ENCODE results near the gene TRAF3IP3. TPM values are rescaled to one million over a fixed set of nuclear protein-coding genes. Genes with fewer than 3 reads are reported as not detected.
A peak's percentile ranks its signal among the peaks of the same experiment; 100 is the strongest.

TRAF3IP3 gene
- total RNA-seq, 1 donor: not detected

- DNase-seq (ENCODE audit: low read depth): no peak
- H3K4me3 ChIP-seq (ENCODE audit: low read depth, low read length): no peak overlapping the region
- no peak for TF ChIP-seq CTCF (IDR thresholded peaks at IDR 0.05; ENCODE audit: insufficient read depth, low read length)
Observed at GRCh38 chr1:209714338-209714737, 41.5 kb upstream of the TRAF3IP3 start.

- DNase-seq (ENCODE audit: low read depth): no peak
- no peak for TF ChIP-seq CTCF (IDR thresholded peaks at IDR 0.05; ENCODE audit: insufficient read depth, low read length)
- H3K4me3 ChIP-seq (ENCODE audit: low read depth, low read length): no peak overlapping the region
Observed at GRCh38 chr1:209715314-209715713, 40.5 kb upstream of the TRAF3IP3 start.

- TF ChIP-seq CTCF (IDR thresholded peaks at IDR 0.05; ENCODE audit: insufficient read depth, low read length): no peak
- DNase-seq (ENCODE audit: low read depth): no peak
- H3K4me3 ChIP-seq (ENCODE audit: low read depth, low read length): no peak overlapping the region
Observed at GRCh38 chr1:209717818-209718217, 38.0 kb upstream of the TRAF3IP3 start.

- peak; percentile 35 for DNase-seq (ENCODE audit: low read depth)
- no peak for TF ChIP-seq CTCF (IDR thresholded peaks at IDR 0.05; ENCODE audit: insufficient read depth, low read length)
- H3K4me3 ChIP-seq (ENCODE audit: low read depth, low read length): no peak overlapping the region
Observed at GRCh38 chr1:209720326-209720725, 35.5 kb upstream of the TRAF3IP3 start.

GRCh38 chr1:209720826-209721225, 35.0 kb upstream of the TRAF3IP3 start:
- no peak overlapping the region for H3K4me3 ChIP-seq (ENCODE audit: low read depth, low read length)
- no peak for TF ChIP-seq CTCF (IDR thresholded peaks at IDR 0.05; ENCODE audit: insufficient read depth, low read length)
- DNase-seq (ENCODE audit: low read depth): no peak

- no peak for DNase-seq (ENCODE audit: low read depth)
- no peak for TF ChIP-seq CTCF (IDR thresholded peaks at IDR 0.05; ENCODE audit: insufficient read depth, low read length)
Observed at GRCh38 chr1:209721323-209721722, 34.5 kb upstream of the TRAF3IP3 start.

GRCh38 chr1:209723265-209723664, 32.6 kb upstream of the TRAF3IP3 start:
- DNase-seq (ENCODE audit: low read depth): no peak
- H3K4me3 ChIP-seq (ENCODE audit: low read depth, low read length): no peak overlapping the region
- TF ChIP-seq CTCF (IDR thresholded peaks at IDR 0.05; ENCODE audit: insufficient read depth, low read length): no peak

More at GRCh38 chr1:209721323-209721722, 34.5 kb upstream of the TRAF3IP3 start:
- no peak overlapping the region for H3K4me3 ChIP-seq (ENCODE audit: low read depth, low read length)
